Measurements from ENCODE around the gene SLC25A14.

The SLC25A14 gene

DNA sequence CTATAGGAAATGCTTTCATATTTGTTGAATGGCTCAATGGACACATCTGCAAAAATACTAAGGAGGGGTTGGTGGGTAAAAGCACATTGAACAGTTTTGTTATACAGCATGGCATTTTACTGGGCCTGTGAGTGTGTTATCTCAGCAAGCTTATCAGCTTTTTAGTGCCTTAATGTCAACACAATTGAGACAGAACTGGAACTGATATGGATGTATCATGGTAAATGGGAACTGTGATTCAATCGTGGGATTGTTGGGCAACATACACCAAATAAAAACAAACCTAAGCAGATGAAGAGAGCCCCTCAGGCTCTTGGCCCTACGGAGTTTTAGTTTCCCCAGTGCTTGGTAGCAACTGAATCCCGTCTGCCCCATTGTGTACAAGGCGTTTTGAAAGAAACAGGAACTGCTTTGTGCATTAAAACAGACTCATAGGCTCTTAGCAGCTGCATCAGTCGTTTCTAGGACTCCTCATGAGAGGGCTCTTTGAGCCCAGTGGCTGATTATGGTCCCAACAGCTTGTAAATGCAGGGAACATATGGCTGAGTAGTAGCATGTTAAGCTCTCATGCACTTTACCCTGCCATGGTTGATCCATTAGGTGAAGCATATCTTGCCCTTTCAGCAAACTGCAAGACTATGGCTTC, 38.4 kb downstream of the SLC25A14 start:
- DNase-seq (ENCODE audit: low spot score): no peak

DNA sequence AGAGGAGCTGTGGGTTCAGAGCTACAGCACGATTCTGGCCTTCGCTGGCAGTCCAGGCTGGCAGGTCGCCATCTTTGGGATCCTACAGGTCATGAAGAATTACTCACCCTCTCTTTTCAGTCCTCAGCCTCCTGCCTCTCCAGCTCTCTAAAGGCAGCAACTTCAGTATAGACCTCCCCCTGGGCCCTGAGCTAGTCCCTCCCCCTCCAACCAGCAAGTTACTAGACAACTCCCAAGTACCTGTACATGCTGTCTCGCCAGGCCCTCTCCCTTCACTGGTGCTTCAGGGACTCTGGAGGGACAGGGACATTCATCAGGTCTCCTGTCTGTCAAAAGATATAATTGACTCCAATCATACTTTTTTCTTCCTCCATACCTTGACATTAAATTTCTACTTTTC, 45.8 kb downstream of the SLC25A14 start, which contains the start of gene GPR119:
TSS of gene GPR119 (minus strand) at position 155 of the 400 bp plus-strand sequence. CDS start 227 bp downstream, outside the sequence.
- no peak for DNase-seq (ENCODE audit: low spot score)

DNA sequence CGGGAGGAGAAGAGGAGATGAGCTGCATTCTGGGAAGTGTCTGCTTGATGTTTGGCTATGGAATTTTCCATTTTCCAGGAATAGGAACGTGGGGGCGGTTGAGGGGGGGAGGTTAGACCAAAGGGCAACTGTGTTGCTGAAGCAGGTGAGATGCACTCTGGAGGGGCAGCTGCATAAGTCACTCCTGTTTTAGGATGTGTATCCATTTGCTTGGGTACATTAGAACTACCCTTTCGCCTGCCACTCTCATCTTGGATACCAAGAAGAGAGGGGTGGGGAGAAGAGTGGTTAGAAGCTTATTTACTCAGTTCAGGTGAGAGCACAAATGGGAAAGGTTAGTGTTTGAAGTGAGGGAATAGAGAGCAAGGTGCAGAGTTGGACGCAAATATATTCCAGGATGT, 46.7 kb downstream of the SLC25A14 start:
- DNase-seq (ENCODE audit: low spot score): no peak

DNA sequence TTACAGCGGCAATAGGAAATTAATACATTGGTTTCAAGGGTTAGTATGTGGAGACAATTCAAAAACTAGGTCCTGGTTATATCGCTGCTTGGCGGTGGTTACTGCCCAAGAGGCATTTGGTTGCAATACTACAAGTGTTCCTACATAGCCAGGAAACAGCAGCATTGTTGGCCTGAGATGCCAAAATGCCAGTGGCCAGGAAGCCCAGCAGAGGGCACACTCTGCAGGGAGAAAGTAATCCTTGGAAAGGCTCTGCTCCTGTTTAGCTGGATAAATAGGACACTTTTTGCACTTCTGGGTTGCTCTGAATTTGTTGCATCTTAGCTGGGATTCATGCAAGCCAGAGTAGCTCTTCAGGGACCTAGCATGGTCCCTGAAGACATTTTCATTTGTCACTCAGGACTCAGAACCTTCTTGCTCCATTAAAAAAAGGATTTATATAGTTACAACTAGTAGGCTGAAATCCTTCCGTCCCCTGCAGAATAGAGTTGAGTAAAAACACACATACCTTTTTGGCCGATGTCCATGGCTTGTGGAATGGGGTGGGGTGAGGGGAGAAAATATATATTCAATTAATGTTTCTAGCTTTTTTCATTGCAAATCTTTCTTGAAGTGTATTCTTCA, 53.8 kb downstream of the SLC25A14 start:
- DNase-seq (ENCODE audit: low spot score): no peak

DNA sequence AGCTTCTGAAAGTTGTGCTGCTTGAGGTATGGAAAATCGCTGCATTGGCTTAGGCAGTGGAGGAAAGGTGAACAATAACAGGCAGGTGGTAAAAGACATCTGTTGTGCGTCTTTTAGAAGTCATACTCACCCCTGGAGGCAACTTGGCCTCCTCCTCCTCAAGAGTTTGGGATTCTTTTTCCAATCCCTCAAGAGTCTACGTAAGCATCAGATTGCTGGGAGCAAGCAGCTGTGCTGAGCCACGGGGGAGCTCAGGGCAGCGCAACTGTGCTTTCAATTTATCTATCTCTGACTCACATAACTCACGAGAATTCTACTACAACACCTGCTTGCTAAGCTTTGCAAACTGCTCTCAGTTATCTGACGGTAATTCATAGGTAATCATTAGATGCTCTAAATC, 55.6 kb downstream of the SLC25A14 start:
- DNase-seq (ENCODE audit: low spot score): no peak

DNA sequence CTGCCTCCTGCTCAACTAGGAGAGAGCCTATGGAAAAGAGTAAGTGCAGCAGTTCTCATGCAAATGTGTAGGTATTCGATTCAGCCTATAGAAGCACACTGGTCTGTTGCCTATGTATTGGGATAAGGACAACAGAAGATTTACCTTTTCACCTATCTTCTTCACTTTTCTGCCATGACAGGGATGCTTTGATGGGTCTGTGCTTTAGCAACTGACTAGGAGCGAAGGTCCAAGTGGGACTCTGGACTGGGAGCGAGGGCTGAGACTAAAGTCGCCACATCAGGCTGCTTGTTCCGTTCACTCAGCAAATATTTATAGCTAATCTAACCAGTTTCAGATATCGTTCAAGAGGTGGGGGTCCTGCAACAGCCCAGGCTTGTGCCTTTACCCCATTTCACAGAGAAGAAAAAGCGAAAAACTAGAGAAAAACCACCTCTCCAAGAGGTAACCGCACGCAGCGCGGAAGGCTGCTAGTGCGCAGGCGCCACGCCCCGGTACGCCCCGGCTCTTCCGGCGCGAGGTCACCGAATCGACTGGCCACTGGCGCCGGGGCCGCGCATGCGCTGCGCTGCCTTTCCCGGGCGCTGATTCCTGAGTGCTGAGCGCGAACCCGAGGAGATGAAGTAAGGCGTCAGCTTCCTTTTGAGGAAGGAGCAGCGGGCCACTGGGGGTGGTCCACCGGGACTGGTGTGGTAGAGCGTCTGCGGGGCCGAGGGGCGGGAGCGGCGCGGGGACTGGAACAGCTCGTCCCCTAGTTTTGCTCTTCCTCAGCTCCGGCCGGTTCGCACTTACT, 61.9 kb downstream of the SLC25A14 start, which contains the start of gene RBMX2:
TSS of gene RBMX2 (plus strand) at position 573 of the 793 bp plus-strand sequence. CDS start at position 619, 46 bp downstream.
- DNase-seq (ENCODE audit: low spot score): peak; percentile 64

DNA sequence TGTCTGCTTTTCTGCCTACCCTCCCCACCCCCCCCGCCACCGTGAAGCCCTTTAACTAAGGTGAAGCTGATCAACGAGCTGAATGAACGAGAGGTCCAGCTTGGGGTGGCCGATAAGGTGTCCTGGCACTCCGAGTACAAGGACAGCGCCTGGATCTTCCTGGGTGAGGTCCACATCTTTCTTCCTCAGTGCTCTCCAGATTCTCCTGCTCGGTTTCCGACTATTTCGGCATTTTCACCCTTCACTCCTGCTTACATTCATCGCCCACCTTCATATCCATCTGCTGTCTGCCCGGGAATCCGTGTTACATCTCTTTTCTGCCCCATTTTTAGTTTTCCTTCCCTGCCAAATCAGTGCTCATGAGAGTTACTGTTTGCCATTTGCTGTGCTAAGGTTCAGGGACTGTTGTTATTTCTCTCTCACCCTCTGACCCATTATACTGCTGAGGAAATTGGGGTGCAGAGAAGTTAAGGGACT, 62.5 kb downstream of the SLC25A14 start:
- DNase-seq (ENCODE audit: low spot score): no peak

DNA sequence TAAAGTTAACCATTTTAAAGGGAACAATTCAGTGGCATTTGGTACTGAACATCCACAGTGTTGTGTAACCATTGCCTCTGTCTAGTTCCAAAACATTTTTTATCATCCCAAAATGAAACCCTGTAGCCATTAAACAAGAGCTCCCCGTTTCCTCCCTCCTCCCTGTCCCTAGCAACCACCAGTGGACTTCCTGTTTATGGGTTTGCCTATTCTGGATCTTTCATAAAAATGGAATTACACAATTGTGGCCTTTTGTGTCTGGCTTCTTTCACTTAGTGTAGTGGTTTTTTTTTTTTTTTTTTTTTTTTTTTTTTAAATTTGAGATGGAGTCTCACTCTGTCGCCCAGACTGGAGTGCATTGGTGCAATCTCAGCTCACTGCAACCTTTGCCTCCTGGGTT, 73.7 kb downstream of the SLC25A14 start:
- DNase-seq (ENCODE audit: low spot score): no peak

DNA sequence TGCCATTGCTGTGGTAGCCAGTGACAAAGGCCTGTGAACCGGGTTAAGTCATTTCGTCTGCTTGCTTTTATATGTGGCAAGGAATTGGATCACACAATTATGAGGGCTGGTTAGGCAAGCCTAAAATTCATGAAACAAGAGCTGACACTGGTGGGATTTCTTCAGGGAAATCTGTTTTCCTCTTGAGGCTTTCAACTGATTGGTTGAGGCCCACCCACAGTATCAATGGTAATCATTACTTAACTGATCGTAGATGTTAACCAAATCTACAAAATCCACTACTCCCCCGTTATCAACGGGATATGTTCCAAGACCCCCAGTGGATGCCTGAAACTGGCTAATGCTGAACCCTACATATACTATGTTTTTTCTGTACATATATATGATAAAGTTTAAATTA, 75.1 kb downstream of the SLC25A14 start:
- no peak for DNase-seq (ENCODE audit: low spot score)

DNA sequence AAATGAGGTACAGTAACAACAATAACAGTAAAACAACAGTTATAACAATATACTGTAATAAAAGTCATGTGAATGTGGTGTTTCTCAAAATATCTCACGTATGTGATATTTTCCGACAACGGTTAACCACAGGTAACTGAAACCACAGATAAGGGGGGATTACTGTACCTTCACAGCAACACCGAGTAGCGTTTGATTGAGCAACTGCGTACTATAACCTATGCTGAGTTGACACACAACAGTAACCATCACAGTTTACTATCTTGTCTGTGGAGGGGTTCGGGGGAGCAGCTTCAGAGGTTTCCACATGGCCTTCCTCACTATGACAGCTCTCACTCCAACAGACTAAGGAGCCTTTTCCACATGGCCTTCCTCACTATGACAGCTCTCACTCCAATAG, 75.5 kb downstream of the SLC25A14 start:
- DNase-seq (ENCODE audit: low spot score): no peak

DNA sequence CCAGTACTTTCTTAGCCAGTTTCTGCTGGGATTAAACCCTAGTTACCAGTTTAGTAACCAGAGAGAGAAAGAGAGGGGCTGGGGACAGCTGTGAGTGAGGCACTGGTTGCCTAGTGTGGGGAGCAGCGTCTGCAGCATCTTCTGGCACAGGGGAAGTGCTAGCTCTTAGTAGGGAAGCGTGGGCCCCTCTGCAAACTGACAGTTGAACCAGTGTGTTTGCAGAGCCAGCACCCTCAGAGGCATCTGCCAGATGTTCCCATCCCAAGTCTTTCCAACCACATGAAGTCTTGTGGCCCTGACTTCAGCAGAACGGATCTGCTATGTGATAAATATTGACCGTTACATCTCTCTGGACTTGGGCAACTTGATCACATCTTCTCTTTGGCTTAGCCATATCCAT, 77.1 kb downstream of the SLC25A14 start:
- DNase-seq (ENCODE audit: low spot score): no peak

DNA sequence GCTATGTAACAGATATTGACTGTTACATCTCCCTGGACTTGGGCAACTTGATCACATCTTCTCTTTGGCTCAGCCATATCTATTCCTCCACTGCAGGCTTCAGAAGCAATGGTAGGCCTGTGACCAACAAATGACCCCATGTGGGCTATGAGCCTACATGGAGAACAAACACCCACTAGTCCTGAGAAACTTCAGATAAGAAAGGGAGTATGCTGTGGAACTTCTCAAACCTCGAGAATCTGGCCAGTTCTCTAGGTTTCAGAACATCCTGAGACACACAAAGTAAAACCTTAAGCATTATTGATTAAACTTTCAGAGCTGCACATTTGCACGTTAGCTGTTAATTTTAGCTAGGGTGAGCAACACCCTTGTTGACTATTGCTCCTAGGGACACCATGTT, 78.3 kb downstream of the SLC25A14 start:
- no peak for DNase-seq (ENCODE audit: low spot score)

DNA sequence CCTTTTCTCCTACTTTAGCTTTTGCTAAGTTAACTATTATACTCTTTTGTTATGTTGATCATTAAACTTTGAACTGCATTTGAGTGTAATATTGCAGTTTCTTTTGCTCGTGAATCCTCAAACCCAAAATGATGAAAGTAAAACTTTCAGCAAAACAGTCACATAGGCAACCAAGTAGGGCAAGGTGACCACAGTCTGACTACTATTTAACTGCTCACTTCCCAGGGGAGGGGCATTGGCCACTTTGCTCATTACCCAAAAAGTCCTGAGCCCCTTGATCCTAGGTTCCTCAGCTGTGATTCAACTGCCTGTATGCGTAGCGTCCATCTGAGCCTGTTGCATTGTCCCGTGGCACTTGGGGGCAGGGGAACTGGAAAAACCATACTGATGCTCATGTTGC, 79.0 kb downstream of the SLC25A14 start:
- no peak for DNase-seq (ENCODE audit: low spot score)

DNA sequence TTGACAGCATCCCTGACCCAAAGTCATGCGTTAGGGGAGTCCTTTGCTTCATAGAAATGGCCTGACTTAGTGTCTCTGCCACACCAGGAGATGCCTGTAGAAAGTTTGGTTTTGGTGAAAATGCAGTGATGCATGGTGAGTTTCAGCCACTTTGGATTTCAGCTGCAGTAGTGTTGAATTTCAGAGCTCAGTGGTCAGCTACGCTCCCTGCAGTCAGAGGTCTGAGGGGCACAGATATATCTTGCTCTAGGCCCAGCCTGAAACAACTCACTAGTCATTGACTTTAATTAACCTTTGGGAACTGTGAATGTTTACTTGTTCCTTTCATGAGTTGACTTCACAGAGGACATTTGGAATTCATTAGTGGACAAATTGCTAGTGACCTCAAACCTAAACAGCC, 79.5 kb downstream of the SLC25A14 start:
- DNase-seq (ENCODE audit: low spot score): no peak
